H1 (cell line): Measurements from ENCODE around the gene SLC1A7. TPM values are rescaled to one million over a fixed set of nuclear protein-coding genes. Genes with fewer than 3 reads are reported as not detected.

Experiments
- CTCF ChIA-PET: fragments of 300-600 bp; sonication (Branson Sonifier 250); formaldehyde crosslinking; loops from one replicate; lab custom pipeline; 2021; ENCODE audit not compliant: partially characterized antibody; lab: Charles Lee
- POLR2A ChIA-PET: fragments of 300-600 bp; sonication (Branson Sonifier 250); formaldehyde crosslinking; loops from one replicate; lab custom pipeline; 2021; ENCODE audit warnings: inconsistent platforms; ENCODE audit not compliant: partially characterized antibody; lab: Charles Lee
- DNase-seq, 2 experiments: peaks; one replicate each; pipeline versions ENCODE4 v3.0.0 to v3.0.0-alpha.2; 2010 to 2022; ENCODE audit warnings: low spot score in 2 of 2, low read depth in 1 of 2, mixed read lengths in 1 of 2
- FAIRE-seq: peaks from 2 replicates; lab custom pipeline; 2011; peaks lifted over from hg19 to GRCh38; lab: Jason Lieb, UNC
- H2AFZ ChIP-seq: 2 replicates; pipeline ENCODE4 v1.8.1; 2012; ENCODE audit warnings: low read length, inconsistent platforms
- H2AK5ac ChIP-seq: 2 replicates; pipeline ENCODE4 v1.6.1; 2013; ENCODE audit warnings: low read depth, low read length
- H2BK120ac ChIP-seq: replicated peaks from 2 replicates; pipeline ENCODE3; 2013; ENCODE audit warnings: low read depth, low read length, inconsistent platforms
- H2BK12ac ChIP-seq: 2 replicates; pipeline ENCODE4 v1.6.1; 2013; ENCODE audit warnings: low read depth, low read length
- H2BK15ac ChIP-seq: 2 replicates; pipeline ENCODE4 v1.6.1; 2013; ENCODE audit warnings: low read length
- H2BK20ac ChIP-seq: 2 replicates; pipeline ENCODE4 v1.6.1; 2013; ENCODE audit warnings: low read length
- H2BK5ac ChIP-seq: 2 replicates; pipeline ENCODE4 v1.6.1; 2013; ENCODE audit warnings: low read depth, low read length
- H3K14ac ChIP-seq: 2 replicates; pipeline ENCODE4 v1.6.1; 2013; ENCODE audit warnings: inconsistent platforms; ENCODE audit not compliant: insufficient read length
- H3K18ac ChIP-seq: 2 replicates; pipeline ENCODE4 v1.6.1; 2013; ENCODE audit warnings: low read length; ENCODE audit errors: extremely low read depth
- H3K23ac ChIP-seq: 2 replicates; pipeline ENCODE4 v1.6.1; 2013; ENCODE audit warnings: inconsistent platforms; ENCODE audit not compliant: insufficient read length
- H3K23me2 ChIP-seq: 2 replicates; pipeline ENCODE4 v1.6.1; 2013; ENCODE audit warnings: low read depth, low read length
- H3K27ac ChIP-seq: 2 replicates; pipeline ENCODE4 v1.6.1; 2011; ENCODE audit warnings: low read depth, low read length, inconsistent platforms
- H3K27me3 ChIP-seq, 4 experiments: replicated peaks in 1 of 4; 1 replicate in 1 of 4; 2 replicates in 3 of 4; pipeline versions ENCODE4 v1.6.1 to v1.8.1; 2011 to 2013; ENCODE audit warnings: low read length in 3 of 4, mild to moderate bottlenecking in 3 of 4, inconsistent platforms in 2 of 4, mixed read lengths in 2 of 4, moderate library complexity in 1 of 4; ENCODE audit not compliant: control insufficient read depth in 3 of 4, insufficient read depth in 3 of 4; ENCODE audit errors: extremely low read depth in 1 of 4
- H3K36me3 ChIP-seq, 4 experiments: 2 replicates each; pipeline versions ENCODE4 v1.6.1 to v1.8.1; 2011 to 2013; ENCODE audit warnings: mild to moderate bottlenecking in 4 of 4, low read length in 3 of 4, moderate library complexity in 2 of 4, control low read depth in 1 of 4, inconsistent platforms in 1 of 4; ENCODE audit not compliant: insufficient read depth in 4 of 4, control insufficient read depth in 2 of 4
- H3K4ac ChIP-seq: replicated peaks from 2 replicates; pipeline ENCODE3; 2013; ENCODE audit warnings: low read length, low read depth, mixed read lengths, inconsistent platforms; ENCODE audit not compliant: insufficient read length
- H3K4me1 ChIP-seq, 4 experiments: replicated peaks in 1 of 4; 1 replicate in 1 of 4; 2 replicates in 3 of 4; pipeline versions ENCODE4 v1.6.1 to v1.8.1; 2011 to 2013; ENCODE audit warnings: low read length in 3 of 4, inconsistent platforms in 2 of 4, mixed read lengths in 1 of 4; ENCODE audit not compliant: insufficient read depth in 4 of 4, control insufficient read depth in 3 of 4
- H3K4me2 ChIP-seq, 2 experiments: 2 replicates each; pipeline versions ENCODE4 v1.6.1 to v1.8.1; 2011 to 2013; ENCODE audit warnings: low read depth in 2 of 2, low read length in 2 of 2, control low read depth in 1 of 2, inconsistent platforms in 1 of 2, mild to moderate bottlenecking in 1 of 2; ENCODE audit not compliant: insufficient read depth in 1 of 2
- H3K4me3 ChIP-seq, 4 experiments: fragments of 200-600, 300-600 bp in 1 of 4; sonication (generic), shearing (Covaris generic), sonication (Bioruptor Twin) in 1 of 4; 2 replicates each; pipeline versions ENCODE4 v1.5.1 to v1.8.1; 2011 to 2016; ENCODE audit warnings: low read length in 4 of 4, low read depth in 3 of 4, control low read depth in 2 of 4, inconsistent platforms in 2 of 4, mild to moderate bottlenecking in 2 of 4, mixed read lengths in 1 of 4, moderate library complexity in 1 of 4; ENCODE audit not compliant: insufficient read depth in 2 of 4; ENCODE audit errors: extremely low read depth in 1 of 4
- H3K56ac ChIP-seq: replicated peaks from 2 replicates; pipeline ENCODE3; 2013; ENCODE audit warnings: low read depth, mild to moderate bottlenecking, mixed read lengths, low read length, inconsistent platforms; ENCODE audit not compliant: insufficient read length
- H3K79me1 ChIP-seq: 2 replicates; pipeline ENCODE4 v1.6.1; 2013; ENCODE audit warnings: low read depth, low read length, control low read depth
- H3K79me2 ChIP-seq, 2 experiments: 2 replicates each; pipeline versions ENCODE4 v1.6.1 to v1.8.1; 2012 to 2013; ENCODE audit warnings: low read length in 2 of 2, mild to moderate bottlenecking in 2 of 2, inconsistent platforms in 1 of 2; ENCODE audit not compliant: insufficient read depth in 2 of 2, control insufficient read depth in 1 of 2
- H3K9ac ChIP-seq, 4 experiments: replicated peaks in 1 of 4; 1 replicate in 1 of 4; 2 replicates in 3 of 4; pipeline versions ENCODE4 v1.6.1 to v1.8.1; 2011 to 2013; ENCODE audit warnings: low read depth in 3 of 4, low read length in 3 of 4, control low read depth in 2 of 4, mild to moderate bottlenecking in 2 of 4, moderate library complexity in 2 of 4, inconsistent platforms in 1 of 4; ENCODE audit errors: extremely low read depth in 1 of 4
- H3K9me3 ChIP-seq, 2 experiments: 2 replicates each; pipeline versions ENCODE4 v1.6.1 to v1.8.1; 2012 to 2013; ENCODE audit warnings: mild to moderate bottlenecking in 2 of 2, moderate library complexity in 2 of 2, control low read depth in 1 of 2, inconsistent platforms in 1 of 2, low read depth in 1 of 2, low read length in 1 of 2, mixed read lengths in 1 of 2; ENCODE audit not compliant: insufficient read depth in 2 of 2
- H4K20me1 ChIP-seq, 2 experiments: replicated peaks in 1 of 2; 2 replicates each; pipeline versions ENCODE3 to v1.8.1; 2011 to 2013; ENCODE audit warnings: inconsistent platforms in 2 of 2, low read length in 2 of 2, mild to moderate bottlenecking in 1 of 2; ENCODE audit not compliant: insufficient read depth in 2 of 2, control insufficient read depth in 1 of 2
- H4K5ac ChIP-seq: 2 replicates; pipeline ENCODE4 v1.6.1; 2013; ENCODE audit warnings: low read length, low read depth, mixed read lengths, inconsistent platforms; ENCODE audit not compliant: insufficient read length
- H4K8ac ChIP-seq: 2 replicates; pipeline ENCODE4 v1.8.0; 2013; ENCODE audit warnings: mild to moderate bottlenecking, moderate library complexity, low read length, inconsistent platforms; ENCODE audit not compliant: insufficient read depth; ENCODE audit errors: extremely low read depth
- H4K91ac ChIP-seq: replicated peaks from 2 replicates; pipeline ENCODE3; 2013; ENCODE audit warnings: low read length, mixed read lengths, inconsistent platforms; ENCODE audit not compliant: insufficient read length
- CBX5 ChIP-seq: fragments of 300-800, 300-1000 bp; sonication (generic); IDR thresholded peaks from 2 replicates; pipeline ENCODE4 v1.7.1; 2016; ENCODE audit warnings: antibody characterized with exemption, low read length, low read depth
- CHD1 ChIP-seq: IDR thresholded peaks from 2 replicates; pipeline ENCODE4 v1.6.1; 2012; ENCODE audit warnings: low read depth, low read length, improper control_type of control experiment
- CHD2 ChIP-seq: IDR thresholded peaks from 2 replicates; pipeline ENCODE4 v1.6.1; 2012; ENCODE audit warnings: low read length, improper control_type of control experiment
- CTCF ChIP-seq, 3 experiments: IDR thresholded peaks; 1 replicate in 2 of 3; 2 replicates in 1 of 3; pipeline versions ENCODE4 v1.5.1 to v1.6.1; 2011; ENCODE audit warnings: low read length in 3 of 3, mild to moderate bottlenecking in 3 of 3, inconsistent platforms in 2 of 3, low read depth in 1 of 3, moderate library complexity in 1 of 3; ENCODE audit not compliant: insufficient read depth in 1 of 3; ENCODE audit errors: control extremely low read depth in 1 of 3
- E2F6 ChIP-seq: IDR thresholded peaks from 2 replicates; pipeline ENCODE4 v1.6.1; 2012; ENCODE audit warnings: inconsistent platforms
- EZH2 ChIP-seq: fragments of 200-600 bp; sonication (generic); IDR thresholded peaks from 2 replicates; pipeline ENCODE4 v1.7.1; 2012; ENCODE audit warnings: low read depth, mild to moderate bottlenecking, moderate library complexity, low read length, inconsistent platforms; ENCODE audit not compliant: severe bottlenecking
- GABPA ChIP-seq: IDR thresholded peaks from 2 replicates; pipeline ENCODE4 v1.6.1; 2011; ENCODE audit warnings: mild to moderate bottlenecking, low read length, moderate library complexity, borderline replicate concordance; ENCODE audit not compliant: insufficient read depth
- JUND ChIP-seq: IDR thresholded peaks from 2 replicates; pipeline ENCODE4 v1.6.1; 2011; ENCODE audit warnings: mild to moderate bottlenecking, improper control_type of control experiment, low read length
- PHF8 ChIP-seq: fragments of 200-600 bp; sonication (generic); conservative IDR thresholded peaks from 2 replicates; pipeline ENCODE4 v1.7.1; 2012; ENCODE audit warnings: low read depth, mild to moderate bottlenecking, inconsistent platforms, low read length, moderate library complexity
- RBBP5 ChIP-seq: IDR thresholded peaks from 2 replicates; pipeline ENCODE4 v1.7.1; 2012; ENCODE audit warnings: low read depth, mild to moderate bottlenecking, inconsistent platforms, low read length, moderate library complexity, borderline replicate concordance
- SIRT6 ChIP-seq: IDR thresholded peaks from one replicate; pipeline ENCODE4 v1.7.1; 2012; ENCODE audit warnings: low read length, inconsistent platforms
- SP2 ChIP-seq: IDR thresholded peaks from 2 replicates; pipeline ENCODE4 v1.6.1; 2012; ENCODE audit warnings: mild to moderate bottlenecking, low read length, inconsistent platforms
- WGBS, 2 experiments: shearing (Covaris generic) in 1 of 2; methylation state at CpG; one replicate each; pipeline versions ENCODE4 v1.1.6 to v1.1.7; 2013 to 2015; ENCODE audit warnings: low lambda C conversion rate in 2 of 2, mixed read lengths in 2 of 2, inconsistent platforms in 1 of 2, low coverage in 1 of 2, missing lambda C conversion rate in 1 of 2; ENCODE audit not compliant: insufficient replicate concordance in 2 of 2, insufficient coverage in 1 of 2, insufficient read length in 1 of 2; ENCODE audit errors: extremely low coverage in 1 of 2, missing lambda C conversion rate in 1 of 2; 5-methylcytosine and 5-hydroxymethylcytosine counted together
- polyA plus RNA-seq, 7 experiments: library from polyadenylated mRNA; depleted of rRNA in 3 of 7; stranded (reverse) in 5 of 7; unstranded in 2 of 7; fragments of >200 nt in 5 of 7; fragments of 200-250 nt in 2 of 7; gene quantifications; 1 replicate in 5 of 7; 2 replicates in 1 of 7; 4 replicates in 1 of 7; pipeline versions ENCODE4 v1.2.1 to v1.2.3, GENCODE V29; 2011 to 2013; ENCODE audit warnings: missing spikeins in 2 of 7, mixed read lengths in 2 of 7
- total RNA-seq: library from RNA; stranded (reverse); fragmentation: NEBNext Ultra II Directional; extraction: Animal tissue kit (Norgen Biotek cat#: 25700); gene quantifications from 2 replicates; pipeline ENCODE4 v1.2.1, GENCODE V29; 2021

SLC1A7 gene
- total and polyA plus RNA-seq, 2 of the 8 experiments (the other 6 are each of a cell fraction or from before 2014, with no cell fraction given): not detected

- Histone ChIP-seq H2AK5ac (no peak overlapping the region), H2AFZ (no peak overlapping the region), H3K9me3 (no peaks in the 10 kb centered on the region), H2BK12ac (no peak overlapping the region), H3K27ac (no peak overlapping the region), H3K23me2 (no peaks in the 10 kb centered on the region), H3K27me3 (no peaks in the 10 kb centered on the region), H3K18ac (no peak overlapping the region), H2BK120ac (no peak overlapping the region), H2BK15ac (no peak overlapping the region), H3K56ac (no peak overlapping the region), H3K36me3 (no peaks in the 10 kb centered on the region), H3K79me1 (no peaks in the 10 kb centered on the region), H2BK20ac (no peak overlapping the region), H3K23ac (no peak overlapping the region), H3K4ac (no peak overlapping the region), H3K79me2 (no peaks in the 10 kb centered on the region), H4K20me1 (no peaks in the 10 kb centered on the region), H3K4me2 (no peak overlapping the region), H3K14ac (no peak overlapping the region), H4K8ac (no peak overlapping the region), H4K91ac (no peak overlapping the region), H2BK5ac (no peak overlapping the region), H3K4me1 (no peaks in the 10 kb centered on the region; a peak in 1 of 7 replicates), H3K4me3 (no peak overlapping the region), H4K5ac (no peak overlapping the region), H3K9ac (no peak overlapping the region)
- POLR2A ChIA-PET: no interaction called here
- WGBS, 2 experiments: 62% methylated on average over 5 of the region's 5 CpGs; no CpG with 5 or more reads in 1 of the 2 experiments
- CTCF ChIA-PET: interaction anchor here (1.3 to 2.5 kb wide), 5 partner anchors 11 to 40 kb away, joined by 3 to 8 read pairs (median 5); no protein-coding TSS in a partner anchor
- FAIRE-seq (no peak), DNase-seq (no peak)
- TF ChIP-seq CTCF (IDR thresholded peaks at IDR 0.05; ENCODE audit: control extremely low read depth in 1 of 3, insufficient read depth in 1 of 3, low read depth in 1 of 3, low read length in 3 of 3): no peak
- TF ChIP-seq SP2: no peak
- no peak for TF ChIP-seq E2F6
- TF ChIP-seq PHF8: no peak
- TF ChIP-seq CHD2: no peak
- no peak for TF ChIP-seq JUND
- no peak for TF ChIP-seq CHD1
- no peak for TF ChIP-seq RBBP5
- no peak for TF ChIP-seq GABPA
- no peak for TF ChIP-seq EZH2
- no peak for TF ChIP-seq SIRT6
- no peak for TF ChIP-seq CBX5
These were observed 3.1 kb upstream of the SLC1A7 start for GRCh38 chr1:53145619-53145941.
